Measurements from ENCODE around the gene PPP1R37. TPM values are rescaled to one million over a fixed set of nuclear protein-coding genes. Genes with fewer than 3 reads are reported as not detected.

Gene PPP1R37
- total and polyA plus RNA-seq, 2 of the 13 experiments (the other 11 are each of a cell fraction or from before 2014, with no cell fraction given), result 9.0 to 14.3 TPM

GRCh38 chr19:45079063-45079910, 13.7 kb upstream of the PPP1R37 start, which contains the start of gene GEMIN7 (continued):
- no peak; the same call in 1 of the 2 replicates for TF ChIP-seq PRDM10 (CRISPR knock-in tag; IDR thresholded peaks at IDR 0.05; ENCODE audit: low read depth)
- no peak for TF ChIP-seq CREM (IDR thresholded peaks at IDR 0.05)
- no peak for TF ChIP-seq CREM (CRISPR knock-in tag; IDR thresholded peaks at IDR 0.05)
- peak; percentile 87 for TF ChIP-seq ZFY (CRISPR knock-in tag; IDR thresholded peaks at IDR 0.05)
- no peak for TF ChIP-seq MEF2D (CRISPR knock-in tag; IDR thresholded peaks at IDR 0.05)
- no peak for TF ChIP-seq FOXK2 (IDR thresholded peaks at IDR 0.05)
- TF ChIP-seq ZKSCAN1 (IDR thresholded peaks at IDR 0.05; ENCODE audit: low read length), result peak; percentile 62; the same call in 1 of the 2 replicates
- peak; percentile 60 for TF ChIP-seq SP2 (CRISPR knock-in tag; IDR thresholded peaks at IDR 0.05)
- peak; percentile 55 for TF ChIP-seq ETV5 (CRISPR knock-in tag; IDR thresholded peaks at IDR 0.05; ENCODE audit: borderline replicate concordance)
- peak; percentile 58; the same call in 1 of the 2 replicates for TF ChIP-seq ZNF672 (CRISPR knock-in tag; IDR thresholded peaks at IDR 0.05)
- peak; percentile 61; the same call in 1 of the 2 replicates for TF ChIP-seq EED (CRISPR knock-in tag; IDR thresholded peaks at IDR 0.05)
- TF ChIP-seq HDAC1 (CRISPR knock-in tag; IDR thresholded peaks at IDR 0.05), result peak; percentile 99
- peak; percentile 81 for TF ChIP-seq RAD21 (CRISPR knock-in tag; IDR thresholded peaks at IDR 0.05)
- peak; percentile 95 for TF ChIP-seq POGK (CRISPR knock-in tag; conservative IDR thresholded peaks at IDR 0.05)
- TF ChIP-seq ZMAT3 (CRISPR knock-in tag; conservative IDR thresholded peaks at IDR 0.05), result peak; percentile 90
- peak; percentile 98 for TF ChIP-seq TAF15 (IDR thresholded peaks at IDR 0.05; ENCODE audit: low read depth, low read length, poor library complexity, severe bottlenecking)
- no peak for TF ChIP-seq SMARCE1 (IDR thresholded peaks at IDR 0.05; ENCODE audit: borderline replicate concordance)
- peak; percentile 99 for TF ChIP-seq ZNF547 (CRISPR knock-in tag; IDR thresholded peaks at IDR 0.05)
- no peak for TF ChIP-seq SNRNP70 (IDR thresholded peaks at IDR 0.05; ENCODE audit: low read depth, low read length)
- TF ChIP-seq FOXA1 (IDR thresholded peaks at IDR 0.05), result no peak
- no peak; the same call in 1 of the 2 replicates for TF ChIP-seq FOXA1 (CRISPR knock-in tag; IDR thresholded peaks at IDR 0.05)
- no peak for TF ChIP-seq ZNF644 (CRISPR knock-in tag; IDR thresholded peaks at IDR 0.05; ENCODE audit: low read depth)
- TF ChIP-seq THRA (CRISPR knock-in tag; IDR thresholded peaks at IDR 0.05; ENCODE audit: borderline replicate concordance), result peak; percentile 81
- peak; percentile 93; the same call in 1 of the 2 replicates for TF ChIP-seq ZNF670 (CRISPR knock-in tag; IDR thresholded peaks at IDR 0.05; ENCODE audit: borderline replicate concordance)
- TF ChIP-seq DPF2 (CRISPR knock-in tag; IDR thresholded peaks at IDR 0.05; ENCODE audit: borderline replicate concordance, low read depth), result no peak
- no peak for TF ChIP-seq ZNF121 (CRISPR knock-in tag; IDR thresholded peaks at IDR 0.05)

Measured in HepG2 (cell line).